Gastrocnemius medialis (tissue), 4 donors: ENCODE data around the gene MACROD2. TPM values are rescaled to one million over a fixed set of nuclear protein-coding genes. Genes with fewer than 3 reads are reported as not detected.

Source experiments
- ATAC-seq, 2 donors: fragments of 150-250 bp; one replicate each; pipeline ENCODE4 v1.9.1; 2016
- DNase-seq, 2 donors: peaks; one replicate each; pipeline ENCODE4 v3.0.0-alpha.2; 2019
- H3K27ac ChIP-seq, 4 donors: fragments of 200-600 bp; sonication (generic); 1 replicate in 1 of 4; 2 replicates in 3 of 4; pipeline ENCODE4 v1.5.1; 2016 to 2018; ENCODE audit warnings: mild to moderate bottlenecking in 2 of 4, moderate library complexity in 1 of 4
- H3K27me3 ChIP-seq, 3 donors: fragments of 200-600 bp; sonication (generic) in 2 of 3; 1 replicate in 1 of 3; 2 replicates in 2 of 3; pipeline versions ENCODE4 v1.5.1 to v1.6.0; 2016 to 2019; ENCODE audit warnings: mild to moderate bottlenecking in 1 of 3, moderate library complexity in 1 of 3
- H3K36me3 ChIP-seq, 2 donors: fragments of 200-600 bp; sonication (generic) in 1 of 2; one replicate each; pipeline ENCODE4 v1.5.1; 2017 to 2018
- H3K4me1 ChIP-seq, 2 donors: fragments of 200-600 bp; sonication (generic) in 1 of 2; one replicate each; pipeline ENCODE4 v1.5.1; 2016 to 2017; ENCODE audit warnings: mild to moderate bottlenecking in 2 of 2
- H3K4me3 ChIP-seq, 4 donors: fragments of 200-600 bp; sonication (generic) in 3 of 4; 1 replicate in 1 of 4; 2 replicates in 3 of 4; pipeline ENCODE4 v1.5.1; 2016 to 2019; ENCODE audit warnings: mild to moderate bottlenecking in 2 of 4
- H3K9me3 ChIP-seq, 3 donors: fragments of 200-600 bp; sonication (generic) in 2 of 3; 1 replicate in 1 of 3; 2 replicates in 2 of 3; pipeline ENCODE4 v1.5.1; 2016 to 2019
- POLR2A ChIP-seq, 2 donors: fragments of 450-650 bp; IDR thresholded peaks; one replicate each; pipeline ENCODE4 v1.6.1; 2017; ENCODE audit warnings: antibody characterized with exemption in 2 of 2, mild to moderate bottlenecking in 2 of 2, moderate library complexity in 2 of 2
- in situ Hi-C, 4 donors: fragments of 200-750 bp; cut with MboI; loops; one replicate each; pipeline versions ENCODE4 v1.15.0 to v1.8.0; 2017; ENCODE audit warnings: low sequenced_read_pairs in 4 of 4
- intact Hi-C: fragments of 100-400 bp; cut with DNase I; formaldehyde crosslinking; loops from one replicate; pipeline ENCODE4 v1.15.1; 2023; ENCODE audit warnings: low total_unique reads
- total RNA-seq, 4 donors: library from RNA; depleted of rRNA; stranded (reverse); fragments of >200 nt; gene quantifications; one replicate each; pipeline versions ENCODE4 v1.1.0 to v1.2.3, GENCODE V29; 2016
- TF ChIP-seq, protein P1 (sequence below), 5 experiments: fragments of 450-650 bp in 3 of 5; fragments of 200-600 bp in 2 of 5; sonication (generic) in 2 of 5; IDR thresholded peaks in 4 of 5; conservative IDR thresholded peaks in 1 of 5; 1 replicate in 4 of 5; 2 replicates in 1 of 5; pipeline ENCODE4 v1.5.1; 2016 to 2019; ENCODE audit warnings: antibody characterized with exemption in 5 of 5, mild to moderate bottlenecking in 3 of 5, moderate library complexity in 3 of 5

MACROD2 gene
- total RNA-seq, 4 donors from 2014 or later = 1.8 to 10.2 (median 3.6) TPM

DNA sequence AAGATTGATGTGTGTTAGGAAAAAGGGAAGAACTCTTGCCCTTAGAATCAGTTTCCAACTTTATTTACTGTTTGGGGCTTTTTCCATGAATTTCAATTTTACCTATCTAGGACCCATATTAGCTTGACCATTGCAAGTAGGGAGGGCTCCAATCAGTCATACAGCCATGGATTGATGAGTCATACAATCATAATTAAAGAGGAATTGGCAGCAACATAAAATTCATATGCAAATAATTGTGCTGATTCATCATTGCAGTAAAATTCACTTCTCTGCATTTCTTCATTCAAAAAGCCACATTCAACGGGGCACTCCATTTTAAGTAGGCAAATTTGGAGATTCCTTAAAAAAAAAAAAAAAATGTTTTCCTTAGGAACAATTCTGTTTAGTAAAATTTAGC is 1561.6 kb downstream of the MACROD2 start:
- Histone ChIP-seq H3K4me1 (no peaks in the 10 kb centered on the region), H3K27ac (no peak overlapping the region), H3K4me3 (no peak overlapping the region), H3K9me3 (no peaks in the 10 kb centered on the region), H3K27me3 (no peaks in the 10 kb centered on the region), H3K36me3 (no peaks in the 10 kb centered on the region)
- DNase-seq (no peak), ATAC-seq (no peak)
- intact Hi-C loops (no loop called here), in situ Hi-C loops (no loop called here)
- no peak for TF ChIP-seq POLR2A (IDR thresholded peaks at IDR 0.05)
- TF ChIP-seq, protein P1, sequence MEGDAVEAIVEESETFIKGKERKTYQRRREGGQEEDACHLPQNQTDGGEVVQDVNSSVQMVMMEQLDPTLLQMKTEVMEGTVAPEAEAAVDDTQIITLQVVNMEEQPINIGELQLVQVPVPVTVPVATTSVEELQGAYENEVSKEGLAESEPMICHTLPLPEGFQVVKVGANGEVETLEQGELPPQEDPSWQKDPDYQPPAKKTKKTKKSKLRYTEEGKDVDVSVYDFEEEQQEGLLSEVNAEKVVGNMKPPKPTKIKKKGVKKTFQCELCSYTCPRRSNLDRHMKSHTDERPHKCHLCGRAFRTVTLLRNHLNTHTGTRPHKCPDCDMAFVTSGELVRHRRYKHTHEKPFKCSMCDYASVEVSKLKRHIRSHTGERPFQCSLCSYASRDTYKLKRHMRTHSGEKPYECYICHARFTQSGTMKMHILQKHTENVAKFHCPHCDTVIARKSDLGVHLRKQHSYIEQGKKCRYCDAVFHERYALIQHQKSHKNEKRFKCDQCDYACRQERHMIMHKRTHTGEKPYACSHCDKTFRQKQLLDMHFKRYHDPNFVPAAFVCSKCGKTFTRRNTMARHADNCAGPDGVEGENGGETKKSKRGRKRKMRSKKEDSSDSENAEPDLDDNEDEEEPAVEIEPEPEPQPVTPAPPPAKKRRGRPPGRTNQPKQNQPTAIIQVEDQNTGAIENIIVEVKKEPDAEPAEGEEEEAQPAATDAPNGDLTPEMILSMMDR (IDR thresholded peaks at IDR 0.05 in 4 of 5, conservative IDR thresholded peaks at IDR 0.05 in 1 of 5) = no peak

DNA sequence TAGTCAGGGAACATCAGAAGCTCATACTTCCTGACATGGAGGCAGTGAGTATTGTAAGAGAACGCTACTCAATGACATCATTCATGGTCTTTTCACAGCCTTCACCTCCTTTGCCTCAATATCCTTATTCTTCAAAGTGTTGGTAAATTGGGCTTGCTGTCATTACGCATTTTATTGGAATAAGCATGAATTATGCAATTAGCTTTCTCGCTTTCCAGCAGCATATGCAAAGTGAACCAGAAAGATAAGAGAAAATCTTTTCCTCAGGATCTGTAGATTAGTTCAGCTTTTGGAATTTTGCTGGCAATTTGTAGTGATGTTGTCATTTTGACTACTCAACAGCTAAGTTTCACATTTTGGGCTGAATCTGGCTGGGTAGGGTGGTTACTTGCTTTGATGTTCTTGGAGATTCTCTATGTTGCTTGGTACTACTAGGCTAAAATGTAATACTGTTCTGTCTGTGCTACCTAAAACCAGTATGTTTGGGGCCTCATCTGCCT is 1565.8 kb downstream of the MACROD2 start:
- Histone ChIP-seq H3K4me1 (no peaks in the 10 kb centered on the region), H3K27me3 (no peaks in the 10 kb centered on the region), H3K9me3 (no peaks in the 10 kb centered on the region), H3K4me3 (no peak overlapping the region), H3K27ac (no peak overlapping the region), H3K36me3 (no peaks in the 10 kb centered on the region)
- TF ChIP-seq POLR2A (IDR thresholded peaks at IDR 0.05) = no peak
- TF ChIP-seq, protein P1 (IDR thresholded peaks at IDR 0.05 in 4 of 5, conservative IDR thresholded peaks at IDR 0.05 in 1 of 5) = no peak
- no peak for ATAC-seq
- intact Hi-C loops (no loop called here), in situ Hi-C loops (no loop called here)
- no peak for DNase-seq

DNA sequence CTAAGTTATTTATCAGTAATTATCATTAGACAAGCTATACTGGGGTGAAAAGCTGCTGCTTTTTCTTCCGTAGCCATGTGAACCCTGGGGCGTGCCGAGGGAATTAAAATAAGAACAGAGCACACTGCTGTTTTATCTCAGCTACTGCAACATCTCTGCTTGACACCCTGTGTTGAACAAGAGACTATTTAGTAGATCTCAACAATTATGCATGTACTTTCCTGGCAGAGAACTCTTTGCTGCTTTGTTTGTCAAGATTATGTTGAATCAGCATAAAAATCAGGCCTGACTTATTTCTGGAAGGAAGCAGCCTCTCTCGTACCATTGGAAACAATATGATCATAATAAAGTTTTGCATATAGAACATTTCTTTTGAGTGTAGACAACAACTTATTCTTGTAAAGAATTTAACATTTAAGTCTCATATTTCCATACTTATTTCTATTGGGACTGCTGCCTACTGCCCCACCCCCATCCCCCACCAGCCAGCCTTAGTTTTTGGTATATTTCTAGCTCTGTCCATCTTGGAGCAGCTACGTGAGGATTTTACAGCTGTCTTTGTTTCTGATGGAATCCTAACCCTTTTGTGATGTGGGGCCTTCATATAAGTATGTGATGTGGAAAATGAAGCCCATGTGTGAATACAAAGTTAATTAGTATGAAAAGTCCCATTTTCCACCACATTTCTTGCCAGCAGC is 1566.5 kb downstream of the MACROD2 start:
- in situ Hi-C loops (no loop called here), intact Hi-C loops (no loop called here)
- Histone ChIP-seq H3K9me3 (no peaks in the 10 kb centered on the region), H3K4me1 (no peaks in the 10 kb centered on the region), H3K36me3 (no peaks in the 10 kb centered on the region), H3K4me3 (no peak overlapping the region), H3K27ac (no peak overlapping the region), H3K27me3 (no peaks in the 10 kb centered on the region)
- DNase-seq = no peak
- ATAC-seq = no peak
- TF ChIP-seq, protein P1 (IDR thresholded peaks at IDR 0.05 in 4 of 5, conservative IDR thresholded peaks at IDR 0.05 in 1 of 5) = no peak
- TF ChIP-seq POLR2A (IDR thresholded peaks at IDR 0.05) = no peak

DNA sequence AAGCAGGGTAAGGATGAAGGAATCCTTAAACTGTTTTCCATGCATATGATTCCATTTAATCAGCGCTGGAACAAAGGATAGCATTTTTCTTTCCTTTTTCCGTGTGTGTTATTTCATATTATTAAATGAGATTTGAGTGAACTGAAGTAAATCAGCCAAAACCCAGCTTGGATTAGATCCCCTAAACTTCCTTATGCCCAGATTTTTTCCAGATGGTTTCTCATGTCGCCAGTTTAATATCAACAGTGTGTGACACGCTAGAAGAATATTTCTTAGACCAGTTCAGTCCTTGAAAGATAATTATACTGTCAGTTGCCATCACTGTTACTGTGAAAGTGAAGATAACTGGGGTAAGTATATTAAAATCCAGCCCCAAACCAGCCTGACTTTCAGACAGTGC is 1568.5 kb downstream of the MACROD2 start:
- no peaks in the 10 kb centered on the region for H3K4me1 ChIP-seq
- intact Hi-C loops (no loop called here), in situ Hi-C loops (no loop called here)
- ATAC-seq (no peak), DNase-seq (no peak)
- H3K36me3 ChIP-seq = no peaks in the 10 kb centered on the region
- H3K4me3 ChIP-seq = no peak overlapping the region
- no peak overlapping the region for H3K27ac ChIP-seq
- no peaks in the 10 kb centered on the region for H3K9me3 ChIP-seq
- no peaks in the 10 kb centered on the region for H3K27me3 ChIP-seq
- TF ChIP-seq POLR2A (IDR thresholded peaks at IDR 0.05) = no peak
- TF ChIP-seq, protein P1 (IDR thresholded peaks at IDR 0.05 in 4 of 5, conservative IDR thresholded peaks at IDR 0.05 in 1 of 5) = no peak
